Uterus (tissue), 4 donors: ENCODE measurements around the gene LRRC28. TPM values are rescaled to one million over a fixed set of nuclear protein-coding genes. Genes with fewer than 3 reads are reported as not detected.
A peak's percentile ranks its signal among the peaks of the same experiment; 100 is the strongest.

Experiments used
- DNase-seq, 2 donors: peaks; one replicate each; pipeline ENCODE4 v3.0.0-alpha.2; 2019 to 2020
- H3K27ac ChIP-seq, 2 donors: fragments of 200-600 bp; sonication (generic); 1 replicate in 1 of 2; 2 replicates in 1 of 2; pipeline ENCODE4 v1.5.1; 2016 to 2018
- H3K27me3 ChIP-seq, 2 donors: fragments of 200-600 bp; sonication (generic); one replicate each; pipeline ENCODE4 v1.5.1; 2018 to 2019; ENCODE audit warnings: control low read depth in 1 of 2
- H3K36me3 ChIP-seq, 2 donors: fragments of 200-600 bp; sonication (generic); one replicate each; pipeline ENCODE4 v1.5.1; 2019; ENCODE audit warnings: control low read depth in 1 of 2
- H3K4me1 ChIP-seq, 2 donors: fragments of 200-600 bp; sonication (generic); one replicate each; pipeline ENCODE4 v1.5.1; 2018 to 2019; ENCODE audit warnings: control low read depth in 1 of 2
- H3K4me3 ChIP-seq, 2 donors: fragments of 200-600 bp; sonication (generic); 1 replicate in 1 of 2; 2 replicates in 1 of 2; pipeline ENCODE4 v1.5.1; 2018 to 2019; ENCODE audit warnings: mild to moderate bottlenecking in 1 of 2
- H3K9me3 ChIP-seq, 2 donors: fragments of 200-600 bp; sonication (generic); one replicate each; pipeline ENCODE4 v1.5.1; 2019; ENCODE audit warnings: control low read depth in 1 of 2
- CTCF ChIP-seq, 4 experiments: fragments of 200-600 bp in 2 of 4; fragments of 450-650 bp in 2 of 4; sonication (generic) in 2 of 4; IDR thresholded peaks; one replicate each; pipeline ENCODE4 v1.5.1; 2016 to 2019; ENCODE audit warnings: antibody characterized with exemption in 4 of 4, mild to moderate bottlenecking in 2 of 4, moderate library complexity in 1 of 4
- POLR2A ChIP-seq, 2 donors: fragments of 450-650 bp; IDR thresholded peaks; one replicate each; pipeline ENCODE4 v1.6.1; 2016; ENCODE audit warnings: antibody characterized with exemption in 2 of 2, mild to moderate bottlenecking in 1 of 2, moderate library complexity in 1 of 2
- intact Hi-C: fragments of 100-400 bp; cut with DNase I; formaldehyde crosslinking; loops from one replicate; pipeline ENCODE4 v1.15.1; 2023; ENCODE audit warnings: low total_unique reads
- total RNA-seq, 4 donors: library from RNA; depleted of rRNA in 3 of 4; stranded (reverse); fragments of >200 nt in 3 of 4; gene quantifications; one replicate each; pipeline versions ENCODE4 v1.1.0 to v1.2.4, GENCODE V29; 2014 to 2023
- donor health status: DM: yes; HTN: yes; CAD: no.

LRRC28 gene
- total RNA-seq, 4 donors from 2014 or later: 28.8 to 50.3 (median 35.5) TPM

- no peak for DNase-seq
- Histone ChIP-seq H3K4me1 (no peaks in the 10 kb centered on the region), H3K9me3 (no peaks in the 10 kb centered on the region), H3K4me3 (no peak overlapping the region), H3K27ac (no peak overlapping the region), H3K27me3 (no peaks in the 10 kb centered on the region), H3K36me3 (no peaks in the 10 kb centered on the region)
- TF ChIP-seq CTCF (IDR thresholded peaks at IDR 0.05): no peak
- no peak for TF ChIP-seq POLR2A (IDR thresholded peaks at IDR 0.05)
- intact Hi-C loops: loop anchor here (10.0 kb wide), 1 partner anchor 473 kb away; no protein-coding TSS in a partner anchor
Observed at GRCh38 chr15:99282121-99282520, 30.8 kb downstream of the LRRC28 start.

DNA sequence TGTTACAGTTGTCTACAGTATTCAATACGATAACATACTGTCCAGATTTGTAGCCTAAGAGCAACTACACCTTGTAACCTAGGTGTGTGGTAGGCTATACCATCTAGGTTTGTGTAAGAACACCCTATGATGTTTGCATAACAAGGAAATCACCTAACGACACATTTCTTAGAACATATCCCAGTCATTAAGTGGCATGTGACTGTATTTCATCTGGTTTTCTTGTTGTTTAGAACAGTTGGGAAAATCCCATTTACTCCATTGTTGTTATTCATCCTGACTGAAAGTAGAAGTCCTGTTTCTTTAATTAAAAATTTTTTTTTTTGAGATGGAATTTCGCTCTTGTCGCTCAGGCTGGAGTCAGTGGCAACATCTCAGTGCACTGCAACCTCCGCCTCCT is 31.3 kb downstream of the LRRC28 start:
- TF ChIP-seq POLR2A (IDR thresholded peaks at IDR 0.05) (no peak), CTCF (IDR thresholded peaks at IDR 0.05) (no peak)
- Histone ChIP-seq H3K4me1 (no peaks in the 10 kb centered on the region), H3K36me3 (no peaks in the 10 kb centered on the region), H3K4me3 (no peak overlapping the region), H3K9me3 (no peaks in the 10 kb centered on the region), H3K27ac (no peak overlapping the region), H3K27me3 (no peaks in the 10 kb centered on the region)
- DNase-seq: no peak
- intact Hi-C loops: loop anchor here (10.0 kb wide), 1 partner anchor 472 kb away; no protein-coding TSS in a partner anchor

- intact Hi-C loops: loop anchor here (10.0 kb wide), 1 partner anchor 471 kb away; no protein-coding TSS in a partner anchor
Observed at GRCh38 chr15:99283717-99284116, 32.4 kb downstream of the LRRC28 start.

DNA sequence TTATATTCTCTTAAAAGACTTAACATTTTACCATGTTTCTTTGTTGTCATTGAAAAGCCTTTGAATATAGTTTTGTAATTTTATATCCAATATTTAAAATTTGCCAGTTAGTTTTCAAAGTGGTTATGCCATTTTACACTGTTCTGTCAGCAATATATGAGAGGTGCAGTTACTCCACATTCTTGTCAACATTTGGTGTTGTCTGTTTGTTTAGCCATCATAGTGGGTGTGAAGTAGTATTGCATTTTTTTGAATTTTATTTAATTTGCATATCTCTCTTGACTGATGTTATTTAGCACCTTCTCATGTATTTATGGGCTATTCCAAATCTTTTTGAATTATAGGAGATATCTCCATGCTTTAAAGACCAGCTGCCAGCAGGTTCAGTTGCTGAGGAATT is 40.4 kb downstream of the LRRC28 start:
- intact Hi-C loops: no loop called here
- Histone ChIP-seq H3K4me3 (no peak overlapping the region), H3K9me3 (no peaks in the 10 kb centered on the region), H3K4me1 (peaks cover 0 to 3% of the 10 kb centered on the region in 2 donors), H3K27ac (no peak overlapping the region), H3K27me3 (no peaks in the 10 kb centered on the region), H3K36me3 (no peaks in the 10 kb centered on the region)
- TF ChIP-seq CTCF (IDR thresholded peaks at IDR 0.05) (no peak), POLR2A (IDR thresholded peaks at IDR 0.05) (no peak)
- no peak for DNase-seq

More at GRCh38 chr15:99283717-99284116, 32.4 kb downstream of the LRRC28 start:
- H3K4me3 ChIP-seq: no peak overlapping the region
- no peaks in the 10 kb centered on the region for H3K4me1 ChIP-seq
- no peaks in the 10 kb centered on the region for H3K27me3 ChIP-seq
- no peaks in the 10 kb centered on the region for H3K9me3 ChIP-seq
- H3K27ac ChIP-seq: no peak overlapping the region
- no peak for DNase-seq
- no peak for TF ChIP-seq CTCF (IDR thresholded peaks at IDR 0.05)
- H3K36me3 ChIP-seq: no peaks in the 10 kb centered on the region

GRCh38 chr15:99295840-99296239 is 44.6 kb downstream of the LRRC28 start:
- no peak for DNase-seq
- Histone ChIP-seq H3K27ac (peak overlapping the region; percentile 38 to 65), H3K4me3 (no peak overlapping the region), H3K36me3 (no peaks in the 10 kb centered on the region), H3K9me3 (no peaks in the 10 kb centered on the region), H3K27me3 (no peaks in the 10 kb centered on the region), H3K4me1 (peaks cover 0 to 9% of the 10 kb centered on the region in 2 donors)
- no peak for TF ChIP-seq POLR2A (IDR thresholded peaks at IDR 0.05)
- TF ChIP-seq CTCF (IDR thresholded peaks at IDR 0.05): no peak
- intact Hi-C loops: no loop called here
